Endodermal cell (in vitro differentiated cells): ENCODE results near the gene URM1. TPM values are rescaled to one million over a fixed set of nuclear protein-coding genes. Genes with fewer than 3 reads are reported as not detected.

ENCODE experiments used
- DNase-seq: peaks from one replicate; pipeline ENCODE4 v3.0.0-alpha.2; 2017
- H3K27ac ChIP-seq: 2 replicates; pipeline ENCODE4 v1.5.1; 2013; ENCODE audit warnings: mild to moderate bottlenecking, low read depth, low read length, moderate library complexity
- H3K27me3 ChIP-seq: 2 replicates; pipeline ENCODE4 v1.6.1; 2013; ENCODE audit warnings: mild to moderate bottlenecking, low read length, moderate library complexity; ENCODE audit not compliant: insufficient read depth, control insufficient read depth, poor library complexity, severe bottlenecking
- H3K36me3 ChIP-seq: 2 replicates; pipeline ENCODE4 v1.7.0; 2013; ENCODE audit warnings: mild to moderate bottlenecking, low read length, moderate library complexity; ENCODE audit not compliant: control insufficient read depth, insufficient read depth
- H3K4me1 ChIP-seq: one replicate; pipeline ENCODE4 v1.7.0; 2013; ENCODE audit warnings: low read length; ENCODE audit not compliant: control insufficient read depth, insufficient read depth
- H3K4me3 ChIP-seq: 2 replicates; pipeline ENCODE4 v1.5.1; 2013; ENCODE audit warnings: mild to moderate bottlenecking, low read length, moderate library complexity
- H3K9ac ChIP-seq: 2 replicates; pipeline ENCODE4 v1.6.1; 2013; ENCODE audit warnings: mild to moderate bottlenecking, low read length, moderate library complexity; ENCODE audit not compliant: poor library complexity, severe bottlenecking; ENCODE audit errors: extremely low read depth
- H3K9me3 ChIP-seq: 2 replicates; pipeline ENCODE4 v1.6.1; 2013; ENCODE audit warnings: mild to moderate bottlenecking, low read length, moderate library complexity; ENCODE audit not compliant: control insufficient read depth
- H3K27ac Mint-ChIP-seq: 2 replicates; pipeline ENCODE4 v1.8.0; 2020; ENCODE audit warnings: mixed read lengths
- H3K27me3 Mint-ChIP-seq: 2 replicates; pipeline ENCODE4 v1.8.0; 2021; ENCODE audit warnings: mild to moderate bottlenecking, mixed read lengths; ENCODE audit not compliant: insufficient read depth
- H3K36me3 Mint-ChIP-seq: 2 replicates; pipeline ENCODE4 v1.8.0; 2020; ENCODE audit warnings: low read depth, mixed read lengths
- H3K4me1 Mint-ChIP-seq: 2 replicates; pipeline ENCODE4 v1.8.0; 2020; ENCODE audit warnings: mixed read lengths
- H3K4me3 Mint-ChIP-seq: 2 replicates; pipeline ENCODE4 v1.8.0; 2020; ENCODE audit warnings: mild to moderate bottlenecking, moderate library complexity, mixed read lengths
- H3K9me3 Mint-ChIP-seq: 2 replicates; pipeline ENCODE4 v1.8.0; 2020; ENCODE audit warnings: mild to moderate bottlenecking, mixed read lengths
- CTCF ChIP-seq: fragments of 200-600 bp; sonication (generic); conservative IDR thresholded peaks from 2 replicates; pipeline ENCODE4 v1.5.0; 2021; ENCODE audit warnings: antibody characterized with exemption, mild to moderate bottlenecking
- whole genome bisulfite sequencing, 2 experiments: methylation state at CpG; one replicate each; pipeline versions ENCODE4 v1.1.5 to v1.1.7; 2013; ENCODE audit warnings: missing lambda C conversion rate in 2 of 2, mixed read lengths in 1 of 2; ENCODE audit not compliant: insufficient coverage in 1 of 2, insufficient read length in 1 of 2; 5-methylcytosine and 5-hydroxymethylcytosine counted together
- microRNA-seq: library from miRNA; unstranded; fragments of <30 nt; microRNA quantifications from one replicate; pipeline ENCODE4 v1.2.0, GENCODE V29; 2020; ENCODE audit warnings: borderline microRNAs expressed
- total RNA-seq, 2 donors: library from RNA; stranded (reverse); fragmentation: NEBNext Ultra II Directional in 1 of 2; extraction: Animal tissue kit (Norgen Biotek cat#: 25700) in 1 of 2; gene quantifications; 2 replicates in 1 of 2; 3 replicates in 1 of 2; pipeline ENCODE4 v1.2.1, GENCODE V29; 2021

Gene URM1
- total RNA-seq, 2 donors from 2014 or later, result 51.5 to 60.4 TPM

GRCh38 chr9:128439273-128439672 lies 68.1 kb downstream of the URM1 start:
- H3K27ac ChIP-seq, result peak overlapping the region; percentile 17
- 92 to 93% methylated on average over 5 to 7 of the region's 7 CpGs for WGBS, 2 experiments
- H3K9me3 ChIP-seq, result no peaks in the 10 kb centered on the region
- Mint-ChIP-seq H3K36me3 (no peaks in the 10 kb centered on the region), H3K27me3 (peaks cover 19% of the 10 kb centered on the region), H3K27ac (no peak overlapping the region), H3K4me3 (no peak overlapping the region), H3K4me1 (no peaks in the 10 kb centered on the region), H3K9me3 (no peaks in the 10 kb centered on the region)
- H3K27me3 ChIP-seq, result no peaks in the 10 kb centered on the region
- DNase-seq, result no peak
- no peak overlapping the region for H3K4me3 ChIP-seq
- no peak overlapping the region for H3K9ac ChIP-seq
- H3K36me3 ChIP-seq, result no peaks in the 10 kb centered on the region
- no peaks in the 10 kb centered on the region for H3K4me1 ChIP-seq
- TF ChIP-seq CTCF, result no peak

Small RNAs within 50 kb of the gene (microRNA-seq; reads per million reads assigned to microRNA genes)
- not detected for gene MIR219B

Other genes starting within 250 kb of the URM1 start
- gene PTGES2, start 243.6 kb upstream of the URM1 start, total RNA-seq, result 10 to 100 TPM; 73.5 to 84.5 TPM
- not detected for gene LCN2, start 221.9 kb upstream of the URM1 start, total RNA-seq
- gene BBLN, start 211.1 kb upstream of the URM1 start, total RNA-seq, result 10 to 100 TPM; 65.7 to 82.1 TPM
- gene CIZ1, start 179.8 kb upstream of the URM1 start, total RNA-seq, result 100 to 1,000 TPM; 115 to 117 TPM
- gene DNM1, start 168.0 kb upstream of the URM1 start, total RNA-seq, result 100 to 1,000 TPM in 1 of 2 donors, 10 to 100 TPM in 1; 55.8 to 147 TPM
- 100 to 1,000 TPM in 1 of 2 donors, 10 to 100 TPM in 1; 91.9 to 101 TPM for gene GOLGA2, start 95.4 kb upstream of the URM1 start, total RNA-seq
- 10 to 100 TPM; 33.4 to 46.9 TPM for gene SWI5, start 95.1 kb upstream of the URM1 start, total RNA-seq
- 10 to 100 TPM; 30.6 to 31.8 TPM for gene TRUB2, start 48.9 kb upstream of the URM1 start, total RNA-seq
- gene COQ4, start 48.5 kb upstream of the URM1 start, total RNA-seq, result 10 to 100 TPM; 48.1 to 50.7 TPM
- 10 to 100 TPM; 22.4 to 25.0 TPM for gene SLC27A4, start 30.8 kb upstream of the URM1 start, total RNA-seq
- gene CERCAM, start 49.5 kb downstream of the URM1 start, total RNA-seq, result 10 to 100 TPM; 18.5 to 26.5 TPM
- gene ODF2, start 84.6 kb downstream of the URM1 start, total RNA-seq, result 10 to 100 TPM; 34.5 to 48.7 TPM
- 10 to 100 TPM; 14.7 to 16.6 TPM for gene GLE1, start 133.3 kb downstream of the URM1 start, total RNA-seq
- 100 to 1,000 TPM; 309 to 319 TPM for gene SPTAN1, start 181.2 kb downstream of the URM1 start, total RNA-seq